ENCODE data around the gene SS18L1.

The SS18L1 gene

DNA sequence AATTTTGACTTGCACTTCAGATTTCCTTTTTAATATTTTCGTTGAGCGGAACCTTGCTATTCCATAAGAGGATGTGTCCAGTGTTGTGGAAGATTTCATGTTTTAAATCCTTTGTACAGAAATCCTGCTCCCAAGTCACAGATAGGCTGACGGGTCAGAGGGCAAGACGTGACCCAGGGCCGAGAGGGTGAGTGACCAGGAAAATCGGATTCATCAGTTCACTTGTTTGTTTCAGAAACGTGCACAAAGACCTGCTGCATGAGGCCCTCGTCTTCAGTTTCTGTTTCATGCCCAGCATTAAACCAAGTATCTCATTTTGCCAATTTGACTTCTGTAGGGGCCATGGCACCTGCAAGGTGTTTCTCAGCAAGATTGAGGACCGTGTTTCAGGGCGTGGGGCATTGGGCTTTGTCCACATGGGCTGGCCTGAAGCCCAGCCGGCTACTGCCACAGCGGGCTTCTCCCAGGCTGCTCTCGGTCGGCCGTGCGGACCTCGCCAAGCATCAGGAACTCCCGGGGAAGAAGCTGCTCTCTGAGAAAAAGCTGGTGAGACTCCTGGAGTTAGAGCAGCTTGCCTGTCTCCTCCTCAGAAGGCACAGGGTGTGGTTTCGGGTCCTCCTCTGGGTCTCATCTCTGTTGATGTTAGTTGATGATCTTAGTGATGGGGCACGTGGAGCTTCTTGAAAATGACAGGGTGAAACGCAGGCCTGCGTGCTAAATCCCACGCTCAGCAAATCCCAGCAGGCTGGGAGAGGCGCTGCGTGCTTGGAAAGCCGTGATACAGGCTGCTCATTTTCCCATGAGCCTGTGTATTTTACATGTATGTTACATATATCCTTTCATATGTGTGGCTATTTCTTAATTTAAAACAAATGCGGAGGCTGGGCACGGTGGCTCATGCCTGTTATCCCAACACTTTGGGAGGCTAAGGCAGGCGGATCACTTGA is 49.8 kb downstream of the SS18L1 start:
- no peak for DNase-seq (ENCODE audit: low read depth)
- TF ChIP-seq, protein P1, sequence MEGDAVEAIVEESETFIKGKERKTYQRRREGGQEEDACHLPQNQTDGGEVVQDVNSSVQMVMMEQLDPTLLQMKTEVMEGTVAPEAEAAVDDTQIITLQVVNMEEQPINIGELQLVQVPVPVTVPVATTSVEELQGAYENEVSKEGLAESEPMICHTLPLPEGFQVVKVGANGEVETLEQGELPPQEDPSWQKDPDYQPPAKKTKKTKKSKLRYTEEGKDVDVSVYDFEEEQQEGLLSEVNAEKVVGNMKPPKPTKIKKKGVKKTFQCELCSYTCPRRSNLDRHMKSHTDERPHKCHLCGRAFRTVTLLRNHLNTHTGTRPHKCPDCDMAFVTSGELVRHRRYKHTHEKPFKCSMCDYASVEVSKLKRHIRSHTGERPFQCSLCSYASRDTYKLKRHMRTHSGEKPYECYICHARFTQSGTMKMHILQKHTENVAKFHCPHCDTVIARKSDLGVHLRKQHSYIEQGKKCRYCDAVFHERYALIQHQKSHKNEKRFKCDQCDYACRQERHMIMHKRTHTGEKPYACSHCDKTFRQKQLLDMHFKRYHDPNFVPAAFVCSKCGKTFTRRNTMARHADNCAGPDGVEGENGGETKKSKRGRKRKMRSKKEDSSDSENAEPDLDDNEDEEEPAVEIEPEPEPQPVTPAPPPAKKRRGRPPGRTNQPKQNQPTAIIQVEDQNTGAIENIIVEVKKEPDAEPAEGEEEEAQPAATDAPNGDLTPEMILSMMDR (conservative IDR thresholded peaks at IDR 0.05; ENCODE audit: control insufficient read depth, insufficient read depth, low read depth, low read length) = no peak
- H3K4me3 ChIP-seq (ENCODE audit: control insufficient read depth, low read depth, low read length) = no peak overlapping the region

DNA sequence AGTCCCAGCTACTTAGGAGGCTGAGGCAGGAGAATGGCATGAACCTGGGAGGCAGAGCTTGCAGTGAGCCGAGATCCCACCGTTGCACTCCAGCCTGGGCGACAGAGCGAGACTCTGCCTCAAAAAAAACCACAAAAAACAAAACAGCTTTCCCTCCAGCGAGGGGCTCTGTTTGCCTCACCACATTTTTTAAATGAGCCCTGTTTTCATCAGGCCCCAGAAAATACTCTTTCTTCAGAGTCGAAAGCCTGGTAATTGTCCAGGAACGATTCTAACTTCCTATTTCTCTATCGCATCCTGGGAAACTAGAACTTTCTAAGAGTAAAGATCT is 51.5 kb downstream of the SS18L1 start:
- H3K4me3 ChIP-seq (ENCODE audit: control insufficient read depth, low read depth, low read length) = no peak overlapping the region
- no peak for DNase-seq (ENCODE audit: low read depth)
- TF ChIP-seq, protein P1 (conservative IDR thresholded peaks at IDR 0.05; ENCODE audit: control insufficient read depth, insufficient read depth, low read depth, low read length) = no peak

DNA sequence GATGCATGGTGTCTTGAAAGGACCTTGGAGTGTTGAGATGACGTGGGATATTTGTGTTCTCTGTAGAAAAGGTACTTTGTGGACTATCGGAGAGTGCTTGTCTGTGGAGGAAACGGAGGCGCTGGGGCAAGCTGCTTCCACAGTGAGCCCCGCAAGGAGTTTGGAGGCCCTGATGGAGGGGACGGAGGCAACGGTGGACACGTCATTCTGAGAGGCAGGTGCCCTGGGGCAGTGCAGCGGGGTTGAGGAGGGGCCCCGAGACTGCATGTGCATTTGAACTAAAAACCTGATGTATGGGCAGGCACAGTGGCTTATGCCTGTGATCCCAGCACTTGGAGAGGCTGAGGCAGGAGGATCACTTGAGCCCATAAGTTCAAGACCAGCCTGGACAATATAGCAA is 52.2 kb downstream of the SS18L1 start:
- no peak for DNase-seq (ENCODE audit: low read depth)
- TF ChIP-seq, protein P1 (conservative IDR thresholded peaks at IDR 0.05; ENCODE audit: control insufficient read depth, insufficient read depth, low read depth, low read length) = no peak
- H3K4me3 ChIP-seq (ENCODE audit: control insufficient read depth, low read depth, low read length) = no peak overlapping the region

DNA sequence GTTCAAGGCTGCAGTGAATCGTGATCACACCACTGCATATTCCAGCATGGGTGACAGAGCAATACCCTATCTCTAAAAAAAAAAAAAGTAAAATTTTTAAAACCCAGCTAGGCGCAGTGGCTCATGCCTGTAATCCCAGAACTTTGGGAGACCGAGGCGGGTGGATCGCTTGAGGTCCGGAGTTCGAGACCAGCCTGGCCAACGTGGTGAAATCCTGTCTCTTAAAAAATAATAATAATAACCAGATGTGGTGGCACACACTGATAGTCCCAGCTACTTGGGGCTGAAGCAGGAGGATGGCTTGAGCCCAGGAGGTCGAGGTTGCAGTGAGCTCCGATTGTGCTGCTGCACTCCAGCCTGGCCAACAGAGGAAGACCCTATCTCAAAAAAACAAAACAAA is 52.7 kb downstream of the SS18L1 start:
- TF ChIP-seq, protein P1 (conservative IDR thresholded peaks at IDR 0.05; ENCODE audit: control insufficient read depth, insufficient read depth, low read depth, low read length) = no peak
- no peak for DNase-seq (ENCODE audit: low read depth)

DNA sequence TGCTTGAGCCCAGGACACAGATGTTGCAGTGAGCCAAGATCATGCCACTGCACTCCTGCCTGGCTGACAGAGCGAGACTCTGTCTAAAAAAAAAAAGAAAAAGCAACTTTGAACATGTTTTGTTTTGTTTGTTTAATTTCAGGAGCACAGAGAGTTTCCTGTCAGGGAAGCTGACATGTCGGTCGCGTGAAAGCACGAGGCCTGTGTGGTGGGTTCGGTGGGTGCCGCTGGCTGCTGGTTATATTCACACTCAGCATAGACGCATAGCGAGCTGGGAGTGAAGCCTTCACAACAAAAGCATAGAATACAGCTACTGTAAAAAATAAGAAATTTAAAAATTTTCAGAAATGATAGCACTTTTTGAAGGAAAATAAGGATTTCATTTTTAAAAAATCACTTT is 53.7 kb downstream of the SS18L1 start:
- DNase-seq (ENCODE audit: low read depth) = no peak
- TF ChIP-seq, protein P1 (conservative IDR thresholded peaks at IDR 0.05; ENCODE audit: control insufficient read depth, insufficient read depth, low read depth, low read length) = no peak
- H3K4me3 ChIP-seq (ENCODE audit: control insufficient read depth, low read depth, low read length) = no peak overlapping the region

More for the DNA sequence above, 52.7 kb downstream of the SS18L1 start:
- H3K4me3 ChIP-seq (ENCODE audit: control insufficient read depth, low read depth, low read length) = no peak overlapping the region

DNA sequence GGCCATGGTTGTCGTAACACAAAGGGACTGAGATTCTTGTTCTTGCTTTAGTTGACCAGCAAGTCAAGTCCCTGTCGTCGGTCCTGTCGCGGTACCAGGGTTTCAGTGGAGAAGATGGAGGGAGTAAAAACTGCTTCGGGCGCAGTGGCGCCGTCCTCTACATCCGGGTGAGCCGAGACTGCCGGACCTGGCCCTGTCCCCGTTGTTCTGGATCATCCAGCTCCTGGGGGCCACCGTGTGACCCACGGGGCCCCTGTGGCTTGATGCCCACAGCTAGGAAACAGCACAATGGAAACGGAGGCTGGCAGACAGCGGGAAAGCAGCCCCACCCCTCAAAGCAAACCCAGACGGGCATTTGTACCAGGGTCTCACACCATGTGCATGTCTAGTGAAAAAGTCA is 54.2 kb downstream of the SS18L1 start:
- H3K4me3 ChIP-seq (ENCODE audit: control insufficient read depth, low read depth, low read length) = no peak overlapping the region
- TF ChIP-seq, protein P1 (conservative IDR thresholded peaks at IDR 0.05; ENCODE audit: control insufficient read depth, insufficient read depth, low read depth, low read length) = no peak
- DNase-seq (ENCODE audit: low read depth) = no peak

Data from fibroblast of mammary gland (primary cell).